HG02678 (cell line): ENCODE data around the gene HLA-DQB1.

Experiments used
- ATAC-seq: cut with Tn5 transposase; IDR thresholded peaks from one replicate; pipeline ENCODE4 v1.9.1; 2021; ENCODE audit warnings: mild to moderate bottlenecking, moderate library complexity; ENCODE audit not compliant: unreplicated experiment

Gene HLA-DQB1

GRCh38 chr6:32627831-32628230, 38.6 kb downstream of the HLA-DQB1 start:
- no peak for ATAC-seq

DNA sequence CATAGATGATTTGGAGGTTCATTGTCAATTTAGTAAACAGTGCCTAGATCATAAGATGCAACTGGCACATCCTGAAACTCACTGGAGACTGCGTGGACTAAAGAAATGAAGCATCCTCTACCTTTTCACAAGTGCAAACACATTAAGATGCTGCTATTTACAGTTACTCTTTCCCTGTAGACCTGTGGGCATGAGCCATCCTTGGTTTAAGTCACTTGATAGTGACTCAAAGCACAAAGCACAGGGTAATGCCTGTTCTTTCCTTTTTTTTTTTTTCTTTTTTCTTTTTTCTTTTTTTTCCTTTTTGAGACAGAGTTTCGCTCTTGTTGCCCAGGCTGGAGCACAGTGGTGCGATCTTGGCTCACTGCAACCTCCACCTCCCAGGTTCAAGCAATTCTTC, 39.2 kb downstream of the HLA-DQB1 start:
- ATAC-seq, result no peak

GRCh38 chr6:32625137-32625536, 41.3 kb downstream of the HLA-DQB1 start:
- no peak for ATAC-seq

GRCh38 chr6:32624565-32624964, 41.9 kb downstream of the HLA-DQB1 start:
- ATAC-seq, result no peak

- no peak for ATAC-seq
Measured at GRCh38 chr6:32623693-32624092, 42.8 kb downstream of the HLA-DQB1 start.

DNA sequence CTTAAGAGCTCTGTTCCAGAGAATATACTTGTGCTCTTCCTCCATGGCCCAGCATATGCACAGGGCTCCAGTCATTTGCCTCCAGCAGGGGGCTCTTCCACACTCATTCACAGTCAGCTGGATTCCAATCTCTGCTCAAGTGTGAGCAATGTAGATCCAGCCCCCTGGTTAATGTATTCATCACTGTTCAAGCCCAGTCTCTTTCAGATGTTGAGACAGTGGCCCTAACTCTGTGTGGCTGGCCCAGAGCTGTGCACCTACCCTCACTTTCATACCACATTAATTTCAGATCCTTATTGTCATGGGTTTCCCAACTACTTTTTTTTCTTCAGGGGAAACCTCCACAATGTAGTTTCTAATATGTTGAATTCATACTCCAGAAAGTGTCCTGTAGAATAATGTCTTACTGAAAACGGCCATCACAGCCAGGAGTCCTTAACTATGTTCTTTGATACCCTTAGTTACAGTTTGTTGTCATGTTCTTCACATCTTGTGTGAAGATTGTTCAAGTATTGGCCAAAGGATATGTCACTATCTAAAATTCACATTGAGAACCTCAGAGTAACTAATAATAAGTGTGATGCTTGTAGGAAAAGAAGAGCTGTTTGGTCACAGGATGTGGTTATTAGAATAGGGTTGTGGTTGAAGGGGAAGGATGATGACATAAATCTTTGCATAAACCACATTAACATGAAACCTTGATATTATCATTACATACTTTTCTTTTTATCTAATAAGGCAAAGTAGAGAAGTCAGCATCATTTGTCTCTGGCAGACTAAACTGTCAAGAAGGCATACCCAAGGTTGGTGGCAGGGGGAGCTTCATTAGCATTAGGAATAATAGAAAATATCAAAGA, 43.7 kb downstream of the HLA-DQB1 start:
- ATAC-seq, result peak; percentile 84

- no peak for ATAC-seq
Measured at GRCh38 chr6:32621372-32621771, 45.1 kb downstream of the HLA-DQB1 start.

- no peak for ATAC-seq
Measured at GRCh38 chr6:32617751-32618150, 48.7 kb downstream of the HLA-DQB1 start.

GRCh38 chr6:32615885-32616532, 50.4 kb downstream of the HLA-DQB1 start:
- no peak for ATAC-seq

- ATAC-seq, result no peak
Measured at GRCh38 chr6:32614366-32615081, 51.9 kb downstream of the HLA-DQB1 start.

DNA sequence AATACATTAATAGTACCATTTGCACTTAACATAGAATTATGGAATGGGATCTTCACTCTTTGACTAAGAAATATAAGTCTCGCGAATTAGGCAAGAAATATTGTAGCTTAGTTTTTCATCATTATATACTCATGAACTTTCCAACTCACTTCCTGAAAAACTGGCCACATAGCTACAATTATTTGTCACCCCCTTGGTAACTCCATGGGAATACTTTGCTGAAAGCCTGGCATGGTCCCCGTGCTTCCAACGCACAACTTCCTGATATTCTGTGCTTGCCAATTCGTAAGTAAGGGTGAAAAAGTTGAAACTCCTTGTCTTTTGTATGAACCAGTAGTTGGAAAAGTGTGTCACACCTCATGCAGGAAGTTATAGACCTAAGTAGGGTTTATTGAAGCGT, 53.0 kb downstream of the HLA-DQB1 start:
- ATAC-seq, result no peak

DNA sequence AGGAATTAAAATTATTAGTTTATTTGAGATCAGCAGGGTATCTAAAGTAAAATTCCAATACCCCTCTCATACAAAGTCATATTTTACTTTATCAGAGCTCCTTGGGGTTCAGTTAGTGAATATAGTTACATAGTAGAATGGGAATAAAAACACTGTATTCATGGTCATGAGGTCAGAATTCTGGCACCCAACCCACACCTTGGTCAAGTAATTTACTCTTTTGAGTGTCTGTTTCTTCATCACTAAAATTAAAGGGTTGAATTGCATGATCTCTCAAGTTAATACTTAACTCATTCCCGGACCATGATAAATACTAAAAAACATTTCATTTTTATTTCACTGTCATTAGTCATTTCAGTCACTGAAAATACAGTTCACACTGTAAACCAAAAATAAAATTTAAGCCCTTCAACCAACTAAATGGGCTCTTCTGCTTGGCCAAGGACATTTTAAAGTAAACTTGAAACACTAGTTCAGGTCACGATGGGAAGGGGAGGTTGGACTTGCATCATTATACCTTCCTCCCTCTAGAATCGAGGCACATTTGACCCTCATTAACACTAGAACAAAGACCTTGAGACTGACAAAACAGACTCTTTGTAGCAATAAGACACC, 55.7 kb downstream of the HLA-DQB1 start:
- no peak for ATAC-seq

DNA sequence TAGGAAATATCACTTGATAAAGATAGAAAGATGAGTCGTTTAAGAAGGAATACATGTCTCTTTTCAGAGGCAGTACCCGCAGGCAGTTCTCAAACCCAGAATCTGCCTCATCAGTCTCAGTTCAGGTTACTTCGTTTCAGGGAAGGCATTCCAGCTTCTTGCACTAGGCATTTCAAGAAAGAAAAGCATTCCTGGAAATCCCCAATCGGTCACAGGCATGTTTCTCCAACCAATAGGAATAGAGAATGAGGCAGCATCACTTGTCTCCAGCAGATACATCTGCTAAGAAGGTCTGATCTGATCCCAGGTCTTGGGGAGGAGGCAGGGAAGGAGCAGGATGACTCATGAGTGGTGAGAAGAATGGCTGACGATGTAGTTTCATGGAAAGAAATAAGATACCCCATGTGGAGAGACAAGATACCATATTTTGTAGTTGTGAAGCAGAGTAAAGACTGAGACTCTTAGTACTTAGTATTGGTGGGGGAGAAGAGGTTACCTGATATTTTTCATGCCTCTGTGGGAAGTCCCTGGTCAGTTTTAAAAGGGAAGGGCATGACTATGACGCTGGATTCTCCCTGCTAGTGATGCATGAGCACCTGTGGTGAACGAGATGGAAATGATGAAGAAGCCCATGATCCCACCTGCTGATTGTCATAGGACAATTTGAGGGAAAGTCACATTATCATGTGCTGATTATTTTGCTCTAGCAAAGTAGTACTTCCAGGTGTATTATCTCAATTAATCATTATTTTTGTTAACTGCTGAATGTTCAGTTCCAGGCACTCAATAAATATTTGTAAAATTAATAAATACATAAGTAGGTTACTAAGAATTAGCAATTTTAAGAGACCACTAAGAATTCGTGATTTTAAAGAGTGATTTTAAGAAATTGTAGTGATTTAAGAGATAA, 56.5 kb downstream of the HLA-DQB1 start:
- ATAC-seq, result peak; percentile 89
